Measurements from ENCODE around the gene TEX22. TPM values are rescaled to one million over a fixed set of nuclear protein-coding genes. Genes with fewer than 3 reads are reported as not detected.
"Not testable (repeated sequence)": the region's sequence is repeated elsewhere in the genome, so short reads cannot be mapped to it uniquely, and the experiment has no call there.

Gene TEX22
- total RNA-seq, 1 experiment from 2014 or later = 2.6 TPM

- Histone ChIP-seq H3K4me2 (no peak overlapping the region), H2AFZ (no peak overlapping the region), H3F3A (ENCODE audit: insufficient read depth, low read depth) (no peaks in the 10 kb centered on the region), H3K27ac (no peak overlapping the region), H3K36me3 (ENCODE audit: low read depth) (no peaks in the 10 kb centered on the region), H4K20me1 (ENCODE audit: insufficient read depth) (no peaks in the 10 kb centered on the region), H3K9me3 (ENCODE audit: insufficient read depth, low read depth) (no peaks in the 10 kb centered on the region), H3K79me2 (ENCODE audit: low read depth) (no peaks in the 10 kb centered on the region), H3K9me2 (ENCODE audit: insufficient read depth) (no peaks in the 10 kb centered on the region), H3K27me3 (ENCODE audit: insufficient read depth, low read depth) (no peaks in the 10 kb centered on the region), H3K4me3 (no peak overlapping the region), H3K4me1 (replicated peaks; ENCODE audit: insufficient read depth) (no peaks in the 10 kb centered on the region)
- no peak for TF ChIP-seq CTCF (conservative IDR thresholded peaks at IDR 0.05)
- no peak for TF ChIP-seq EZH2 (IDR thresholded peaks at IDR 0.05; ENCODE audit: low read depth)
- intact Hi-C loops (cut with micrococcal nuclease; ENCODE audit: unreplicated experiment) = no loop called here
- BruUV-seq (replicated peaks) = no TSS peak
- ChIA-PET CTCF (no interaction called here), POLR2A (ENCODE audit: unreplicated experiment) (no interaction called here)
- no peak for DNase-seq
Observed at GRCh38 chr14:105358140-105358846, 40.0 kb upstream of the TEX22 start.

GRCh38 chr14:105358943-105359342 lies 39.4 kb upstream of the TEX22 start:
- no peak for DNase-seq
- Histone ChIP-seq H3K36me3 (ENCODE audit: low read depth) (no peaks in the 10 kb centered on the region), H3K4me1 (replicated peaks; ENCODE audit: insufficient read depth) (no peaks in the 10 kb centered on the region), H3K4me2 (no peak overlapping the region), H3K9me3 (ENCODE audit: insufficient read depth, low read depth) (no peaks in the 10 kb centered on the region), H3K9me2 (ENCODE audit: insufficient read depth) (no peaks in the 10 kb centered on the region), H4K20me1 (ENCODE audit: insufficient read depth) (no peaks in the 10 kb centered on the region), H3F3A (ENCODE audit: insufficient read depth, low read depth) (no peaks in the 10 kb centered on the region), H3K27ac (no peak overlapping the region), H3K4me3 (no peak overlapping the region), H3K79me2 (ENCODE audit: low read depth) (no peaks in the 10 kb centered on the region), H2AFZ (no peak overlapping the region), H3K27me3 (ENCODE audit: insufficient read depth, low read depth) (no peaks in the 10 kb centered on the region)
- POLR2A ChIA-PET (ENCODE audit: unreplicated experiment) = no interaction called here
- CTCF ChIA-PET = no interaction called here
- BruUV-seq (replicated peaks) = no TSS peak
- TF ChIP-seq CTCF (conservative IDR thresholded peaks at IDR 0.05) (no peak), EZH2 (IDR thresholded peaks at IDR 0.05; ENCODE audit: low read depth) (no peak)
- intact Hi-C loops (cut with micrococcal nuclease; ENCODE audit: unreplicated experiment) = no loop called here

GRCh38 chr14:105361412-105361811 lies 36.9 kb upstream of the TEX22 start:
- H3K9me2 ChIP-seq (ENCODE audit: insufficient read depth); H2AFZ ChIP-seq; BruUV-seq (replicated peaks); H4K20me1 ChIP-seq (ENCODE audit: insufficient read depth); H3K36me3 ChIP-seq (ENCODE audit: low read depth); H3K4me3 ChIP-seq; H3K9me3 ChIP-seq (ENCODE audit: insufficient read depth, low read depth); H3K27ac ChIP-seq; POLR2A ChIA-PET (ENCODE audit: unreplicated experiment); H3K4me1 ChIP-seq (replicated peaks; ENCODE audit: insufficient read depth); H3K27me3 ChIP-seq (ENCODE audit: insufficient read depth, low read depth); intact Hi-C loops (cut with micrococcal nuclease; ENCODE audit: unreplicated experiment); CTCF ChIA-PET; H3K4me2 ChIP-seq; DNase-seq; H3F3A ChIP-seq (ENCODE audit: insufficient read depth, low read depth); H3K79me2 ChIP-seq (ENCODE audit: low read depth): not testable (repeated sequence)

Data from PC-9 (cell line).